Panc1 (cell line): ENCODE data around the gene OAT.

ENCODE experiments used
- POLR2AphosphoS5 ChIP-seq: IDR thresholded peaks from 2 replicates; pipeline ENCODE4 v1.6.1; 2012; ENCODE audit warnings: mild to moderate bottlenecking, low read depth, low read length, moderate library complexity
- TF ChIP-seq, protein P1 (sequence below): fragments of 450-650 bp; IDR thresholded peaks from 2 replicates; pipeline ENCODE4 v1.5.1; 2017; ENCODE audit warnings: mild to moderate bottlenecking

DNA sequence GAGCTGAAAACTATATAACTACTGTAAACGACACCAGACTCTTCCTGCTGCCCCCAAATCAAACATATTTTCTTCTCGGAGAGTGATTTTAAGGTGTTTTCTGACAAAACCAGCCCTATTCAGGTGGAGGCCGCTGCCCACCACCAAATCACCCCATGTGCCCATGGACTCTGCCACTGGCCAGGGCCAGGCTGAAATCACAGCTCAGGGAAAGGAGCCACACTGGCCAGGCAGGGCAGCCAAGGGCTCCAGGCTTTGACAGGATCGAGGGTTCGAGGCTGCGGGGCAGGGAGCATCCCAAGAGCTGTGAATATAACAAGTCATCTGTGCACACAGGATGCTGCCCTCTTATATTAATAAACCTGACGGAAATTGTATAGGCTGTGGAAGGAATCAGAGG is 48.3 kb downstream of the OAT start:
- no peak for TF ChIP-seq POLR2AphosphoS5
- TF ChIP-seq, protein P1, sequence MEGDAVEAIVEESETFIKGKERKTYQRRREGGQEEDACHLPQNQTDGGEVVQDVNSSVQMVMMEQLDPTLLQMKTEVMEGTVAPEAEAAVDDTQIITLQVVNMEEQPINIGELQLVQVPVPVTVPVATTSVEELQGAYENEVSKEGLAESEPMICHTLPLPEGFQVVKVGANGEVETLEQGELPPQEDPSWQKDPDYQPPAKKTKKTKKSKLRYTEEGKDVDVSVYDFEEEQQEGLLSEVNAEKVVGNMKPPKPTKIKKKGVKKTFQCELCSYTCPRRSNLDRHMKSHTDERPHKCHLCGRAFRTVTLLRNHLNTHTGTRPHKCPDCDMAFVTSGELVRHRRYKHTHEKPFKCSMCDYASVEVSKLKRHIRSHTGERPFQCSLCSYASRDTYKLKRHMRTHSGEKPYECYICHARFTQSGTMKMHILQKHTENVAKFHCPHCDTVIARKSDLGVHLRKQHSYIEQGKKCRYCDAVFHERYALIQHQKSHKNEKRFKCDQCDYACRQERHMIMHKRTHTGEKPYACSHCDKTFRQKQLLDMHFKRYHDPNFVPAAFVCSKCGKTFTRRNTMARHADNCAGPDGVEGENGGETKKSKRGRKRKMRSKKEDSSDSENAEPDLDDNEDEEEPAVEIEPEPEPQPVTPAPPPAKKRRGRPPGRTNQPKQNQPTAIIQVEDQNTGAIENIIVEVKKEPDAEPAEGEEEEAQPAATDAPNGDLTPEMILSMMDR: no peak
